Endodermal cell (in vitro differentiated cells): ENCODE measurements around the gene IGFBP4. TPM values are rescaled to one million over a fixed set of nuclear protein-coding genes. Genes with fewer than 3 reads are reported as not detected.

Experiments used
- DNase-seq: peaks from one replicate; pipeline ENCODE4 v3.0.0-alpha.2; 2017
- H3K27ac ChIP-seq: 2 replicates; pipeline ENCODE4 v1.5.1; 2013; ENCODE audit warnings: mild to moderate bottlenecking, low read depth, low read length, moderate library complexity
- H3K27me3 ChIP-seq: 2 replicates; pipeline ENCODE4 v1.6.1; 2013; ENCODE audit warnings: mild to moderate bottlenecking, low read length, moderate library complexity; ENCODE audit not compliant: insufficient read depth, control insufficient read depth, poor library complexity, severe bottlenecking
- H3K36me3 ChIP-seq: 2 replicates; pipeline ENCODE4 v1.7.0; 2013; ENCODE audit warnings: mild to moderate bottlenecking, low read length, moderate library complexity; ENCODE audit not compliant: control insufficient read depth, insufficient read depth
- H3K4me1 ChIP-seq: one replicate; pipeline ENCODE4 v1.7.0; 2013; ENCODE audit warnings: low read length; ENCODE audit not compliant: control insufficient read depth, insufficient read depth
- H3K4me3 ChIP-seq: 2 replicates; pipeline ENCODE4 v1.5.1; 2013; ENCODE audit warnings: mild to moderate bottlenecking, low read length, moderate library complexity
- H3K9ac ChIP-seq: 2 replicates; pipeline ENCODE4 v1.6.1; 2013; ENCODE audit warnings: mild to moderate bottlenecking, low read length, moderate library complexity; ENCODE audit not compliant: poor library complexity, severe bottlenecking; ENCODE audit errors: extremely low read depth
- H3K9me3 ChIP-seq: 2 replicates; pipeline ENCODE4 v1.6.1; 2013; ENCODE audit warnings: mild to moderate bottlenecking, low read length, moderate library complexity; ENCODE audit not compliant: control insufficient read depth
- H3K27ac Mint-ChIP-seq: 2 replicates; pipeline ENCODE4 v1.8.0; 2020; ENCODE audit warnings: mixed read lengths
- H3K27me3 Mint-ChIP-seq: 2 replicates; pipeline ENCODE4 v1.8.0; 2021; ENCODE audit warnings: mild to moderate bottlenecking, mixed read lengths; ENCODE audit not compliant: insufficient read depth
- H3K36me3 Mint-ChIP-seq: 2 replicates; pipeline ENCODE4 v1.8.0; 2020; ENCODE audit warnings: low read depth, mixed read lengths
- H3K4me1 Mint-ChIP-seq: 2 replicates; pipeline ENCODE4 v1.8.0; 2020; ENCODE audit warnings: mixed read lengths
- H3K4me3 Mint-ChIP-seq: 2 replicates; pipeline ENCODE4 v1.8.0; 2020; ENCODE audit warnings: mild to moderate bottlenecking, moderate library complexity, mixed read lengths
- H3K9me3 Mint-ChIP-seq: 2 replicates; pipeline ENCODE4 v1.8.0; 2020; ENCODE audit warnings: mild to moderate bottlenecking, mixed read lengths
- whole genome bisulfite sequencing, 2 experiments: methylation state at CpG; one replicate each; pipeline versions ENCODE4 v1.1.5 to v1.1.7; 2013; ENCODE audit warnings: missing lambda C conversion rate in 2 of 2, mixed read lengths in 1 of 2; ENCODE audit not compliant: insufficient coverage in 1 of 2, insufficient read length in 1 of 2; 5-methylcytosine and 5-hydroxymethylcytosine counted together
- total RNA-seq, 2 donors: library from RNA; stranded (reverse); fragmentation: NEBNext Ultra II Directional in 1 of 2; extraction: Animal tissue kit (Norgen Biotek cat#: 25700) in 1 of 2; gene quantifications; 2 replicates in 1 of 2; 3 replicates in 1 of 2; pipeline ENCODE4 v1.2.1, GENCODE V29; 2021
- TF ChIP-seq, protein P1 (sequence below): fragments of 200-600 bp; sonication (generic); conservative IDR thresholded peaks from 2 replicates; pipeline ENCODE4 v1.5.0; 2021; ENCODE audit warnings: antibody characterized with exemption, mild to moderate bottlenecking

Gene IGFBP4
- total RNA-seq, 2 donors from 2014 or later: 58.3 to 69.0 TPM

DNA sequence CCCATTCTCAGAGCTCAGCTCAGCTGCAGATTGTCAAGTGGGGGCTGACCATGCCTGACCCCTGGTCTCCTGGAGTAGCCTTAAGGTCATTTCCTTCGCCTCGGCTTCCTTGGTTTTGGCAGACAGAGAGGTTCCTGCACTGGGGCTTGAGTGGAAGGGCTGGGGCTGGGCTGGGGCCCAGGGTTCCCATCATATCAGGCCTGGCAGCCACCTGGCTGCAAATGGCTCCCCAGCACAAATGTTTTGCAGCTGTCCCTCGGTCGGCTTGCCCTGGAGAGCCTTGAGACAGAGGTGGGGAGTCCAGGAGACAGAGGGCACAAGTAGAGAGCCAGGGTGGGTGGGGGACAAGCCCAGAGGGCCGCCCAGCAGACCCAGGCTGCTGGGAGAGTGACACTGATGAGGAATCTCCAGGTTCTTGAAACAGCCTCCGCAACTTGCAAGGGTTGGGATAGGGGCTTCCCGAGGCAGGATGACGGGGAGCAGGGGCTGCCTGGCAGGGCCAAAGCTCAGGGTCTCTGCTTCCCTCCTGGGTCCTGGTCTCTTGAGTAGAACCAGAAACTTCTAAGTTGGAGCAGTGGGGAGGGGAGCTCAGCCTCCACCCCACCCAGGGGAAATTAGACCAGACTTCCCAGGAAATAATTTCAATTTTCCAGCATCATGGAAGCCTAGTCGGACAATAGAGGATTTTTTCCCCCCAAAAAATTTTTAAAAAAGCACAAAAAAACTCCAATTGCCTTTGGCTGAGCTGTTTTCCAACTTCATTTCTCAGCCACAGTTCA lies 19.3 kb downstream of the IGFBP4 start:
- H3K4me1 ChIP-seq: peaks cover 11% of the 10 kb centered on the region

DNA sequence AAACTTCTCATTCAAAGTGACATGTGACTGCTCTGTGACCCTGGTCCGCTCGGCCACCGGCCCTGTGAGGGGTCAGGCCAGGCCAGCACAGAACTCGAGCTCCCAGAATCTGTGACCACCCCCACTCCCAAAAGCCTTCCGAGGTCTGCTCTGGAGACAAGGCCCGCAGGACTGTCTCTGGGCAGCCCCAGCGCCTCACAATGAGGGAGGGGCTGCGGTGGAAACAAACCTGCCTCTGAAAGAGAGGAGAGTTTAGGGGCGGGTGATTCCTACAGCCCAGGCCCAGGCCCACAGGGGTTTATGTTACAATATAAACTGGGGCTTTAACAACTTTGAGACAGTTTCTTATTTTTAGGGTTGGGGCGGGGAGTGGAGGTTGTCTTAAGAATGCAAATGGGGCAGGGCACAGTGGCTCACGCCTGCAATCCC lies 19.9 kb downstream of the IGFBP4 start:
- 69 to 80% methylated on average over 1 to 11 of the region's 11 CpGs for WGBS, 2 experiments
- Histone ChIP-seq H3K27me3 (no peaks in the 10 kb centered on the region), H3K9me3 (no peaks in the 10 kb centered on the region), H3K9ac (no peak overlapping the region), H3K36me3 (no peaks in the 10 kb centered on the region), H3K4me3 (no peak overlapping the region), H3K4me1 (peaks cover 6% of the 10 kb centered on the region), H3K27ac (no peak overlapping the region)
- TF ChIP-seq, protein P1, sequence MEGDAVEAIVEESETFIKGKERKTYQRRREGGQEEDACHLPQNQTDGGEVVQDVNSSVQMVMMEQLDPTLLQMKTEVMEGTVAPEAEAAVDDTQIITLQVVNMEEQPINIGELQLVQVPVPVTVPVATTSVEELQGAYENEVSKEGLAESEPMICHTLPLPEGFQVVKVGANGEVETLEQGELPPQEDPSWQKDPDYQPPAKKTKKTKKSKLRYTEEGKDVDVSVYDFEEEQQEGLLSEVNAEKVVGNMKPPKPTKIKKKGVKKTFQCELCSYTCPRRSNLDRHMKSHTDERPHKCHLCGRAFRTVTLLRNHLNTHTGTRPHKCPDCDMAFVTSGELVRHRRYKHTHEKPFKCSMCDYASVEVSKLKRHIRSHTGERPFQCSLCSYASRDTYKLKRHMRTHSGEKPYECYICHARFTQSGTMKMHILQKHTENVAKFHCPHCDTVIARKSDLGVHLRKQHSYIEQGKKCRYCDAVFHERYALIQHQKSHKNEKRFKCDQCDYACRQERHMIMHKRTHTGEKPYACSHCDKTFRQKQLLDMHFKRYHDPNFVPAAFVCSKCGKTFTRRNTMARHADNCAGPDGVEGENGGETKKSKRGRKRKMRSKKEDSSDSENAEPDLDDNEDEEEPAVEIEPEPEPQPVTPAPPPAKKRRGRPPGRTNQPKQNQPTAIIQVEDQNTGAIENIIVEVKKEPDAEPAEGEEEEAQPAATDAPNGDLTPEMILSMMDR: no peak
- peak overlapping the region; percentile 64 for H3K27ac Mint-ChIP-seq
- no peaks in the 10 kb centered on the region for H3K27me3 Mint-ChIP-seq
- no peak overlapping the region for H3K4me3 Mint-ChIP-seq
- DNase-seq: peak; percentile 78
- H3K4me1 Mint-ChIP-seq: peaks cover 14% of the 10 kb centered on the region
- H3K36me3 Mint-ChIP-seq: no peaks in the 10 kb centered on the region
- no peaks in the 10 kb centered on the region for H3K9me3 Mint-ChIP-seq

More for the DNA sequence above, 19.3 kb downstream of the IGFBP4 start:
- Mint-ChIP-seq H3K4me1 (peaks cover 20% of the 10 kb centered on the region), H3K4me3 (no peak overlapping the region), H3K9me3 (no peaks in the 10 kb centered on the region), H3K27me3 (no peaks in the 10 kb centered on the region), H3K27ac (peak overlapping the region; percentile 64), H3K36me3 (peaks cover 1% of the 10 kb centered on the region)
- Histone ChIP-seq H3K27me3 (no peaks in the 10 kb centered on the region), H3K27ac (no peak overlapping the region), H3K36me3 (no peaks in the 10 kb centered on the region), H3K9ac (no peak overlapping the region), H3K9me3 (no peaks in the 10 kb centered on the region), H3K4me3 (no peak overlapping the region)
- 87% methylated on average over 4 to 9 of the region's 9 CpGs for WGBS, 2 experiments
- TF ChIP-seq, protein P1: no peak
- DNase-seq: no peak

DNA sequence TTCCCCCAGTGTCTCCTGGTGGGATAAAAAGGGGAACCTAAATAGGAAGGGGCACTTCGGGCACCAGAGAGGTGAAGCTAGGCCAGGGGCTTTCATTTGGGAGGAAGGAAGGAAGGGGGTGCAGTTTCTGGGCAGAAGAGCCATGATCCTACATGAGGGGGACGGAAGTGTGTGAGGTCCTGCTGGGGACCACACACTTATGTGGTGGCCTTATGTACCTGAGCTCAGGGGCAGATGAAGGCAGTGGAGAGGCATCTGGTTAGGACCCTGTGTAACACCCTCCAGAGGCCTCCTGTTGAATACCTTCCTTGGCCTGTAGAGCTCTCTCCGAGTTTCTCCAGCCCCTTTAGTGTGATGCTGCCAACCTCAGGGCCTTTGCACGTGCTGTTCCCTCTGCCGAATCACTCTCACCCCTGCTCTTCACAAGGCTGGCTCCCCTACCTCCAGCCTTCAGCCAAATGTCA lies 21.2 kb downstream of the IGFBP4 start:
- no peak overlapping the region for H3K4me3 Mint-ChIP-seq

More for the DNA sequence above, 21.2 kb downstream of the IGFBP4 start:
- TF ChIP-seq, protein P1: no peak
- no peak overlapping the region for H3K27ac Mint-ChIP-seq
- peaks cover 8% of the 10 kb centered on the region for H3K4me1 Mint-ChIP-seq
- no peaks in the 10 kb centered on the region for H3K4me1 ChIP-seq
- no peak overlapping the region for H3K9ac ChIP-seq
- H3K36me3 ChIP-seq: no peaks in the 10 kb centered on the region
- H3K36me3 Mint-ChIP-seq: no peaks in the 10 kb centered on the region
- no peaks in the 10 kb centered on the region for H3K27me3 Mint-ChIP-seq
- no peaks in the 10 kb centered on the region for H3K27me3 ChIP-seq
- DNase-seq: peak; percentile 74
- H3K27ac ChIP-seq: no peak overlapping the region
- H3K4me3 ChIP-seq: no peak overlapping the region
- WGBS, 2 experiments: 92 to 94% methylated on average over 5 of the region's 5 CpGs
- H3K9me3 Mint-ChIP-seq: no peaks in the 10 kb centered on the region
- no peaks in the 10 kb centered on the region for H3K9me3 ChIP-seq
